ENCODE measurements around the gene STRN.
"Not testable (repeated sequence)": the region's sequence is repeated elsewhere in the genome, so short reads cannot be mapped to it uniquely, and the experiment has no call there.

STRN gene, protein sequence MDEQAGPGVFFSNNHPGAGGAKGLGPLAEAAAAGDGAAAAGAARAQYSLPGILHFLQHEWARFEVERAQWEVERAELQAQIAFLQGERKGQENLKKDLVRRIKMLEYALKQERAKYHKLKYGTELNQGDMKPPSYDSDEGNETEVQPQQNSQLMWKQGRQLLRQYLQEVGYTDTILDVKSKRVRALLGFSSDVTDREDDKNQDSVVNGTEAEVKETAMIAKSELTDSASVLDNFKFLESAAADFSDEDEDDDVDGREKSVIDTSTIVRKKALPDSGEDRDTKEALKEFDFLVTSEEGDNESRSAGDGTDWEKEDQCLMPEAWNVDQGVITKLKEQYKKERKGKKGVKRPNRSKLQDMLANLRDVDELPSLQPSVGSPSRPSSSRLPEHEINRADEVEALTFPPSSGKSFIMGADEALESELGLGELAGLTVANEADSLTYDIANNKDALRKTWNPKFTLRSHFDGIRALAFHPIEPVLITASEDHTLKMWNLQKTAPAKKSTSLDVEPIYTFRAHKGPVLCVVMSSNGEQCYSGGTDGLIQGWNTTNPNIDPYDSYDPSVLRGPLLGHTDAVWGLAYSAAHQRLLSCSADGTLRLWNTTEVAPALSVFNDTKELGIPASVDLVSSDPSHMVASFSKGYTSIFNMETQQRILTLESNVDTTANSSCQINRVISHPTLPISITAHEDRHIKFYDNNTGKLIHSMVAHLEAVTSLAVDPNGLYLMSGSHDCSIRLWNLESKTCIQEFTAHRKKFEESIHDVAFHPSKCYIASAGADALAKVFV

DNA sequence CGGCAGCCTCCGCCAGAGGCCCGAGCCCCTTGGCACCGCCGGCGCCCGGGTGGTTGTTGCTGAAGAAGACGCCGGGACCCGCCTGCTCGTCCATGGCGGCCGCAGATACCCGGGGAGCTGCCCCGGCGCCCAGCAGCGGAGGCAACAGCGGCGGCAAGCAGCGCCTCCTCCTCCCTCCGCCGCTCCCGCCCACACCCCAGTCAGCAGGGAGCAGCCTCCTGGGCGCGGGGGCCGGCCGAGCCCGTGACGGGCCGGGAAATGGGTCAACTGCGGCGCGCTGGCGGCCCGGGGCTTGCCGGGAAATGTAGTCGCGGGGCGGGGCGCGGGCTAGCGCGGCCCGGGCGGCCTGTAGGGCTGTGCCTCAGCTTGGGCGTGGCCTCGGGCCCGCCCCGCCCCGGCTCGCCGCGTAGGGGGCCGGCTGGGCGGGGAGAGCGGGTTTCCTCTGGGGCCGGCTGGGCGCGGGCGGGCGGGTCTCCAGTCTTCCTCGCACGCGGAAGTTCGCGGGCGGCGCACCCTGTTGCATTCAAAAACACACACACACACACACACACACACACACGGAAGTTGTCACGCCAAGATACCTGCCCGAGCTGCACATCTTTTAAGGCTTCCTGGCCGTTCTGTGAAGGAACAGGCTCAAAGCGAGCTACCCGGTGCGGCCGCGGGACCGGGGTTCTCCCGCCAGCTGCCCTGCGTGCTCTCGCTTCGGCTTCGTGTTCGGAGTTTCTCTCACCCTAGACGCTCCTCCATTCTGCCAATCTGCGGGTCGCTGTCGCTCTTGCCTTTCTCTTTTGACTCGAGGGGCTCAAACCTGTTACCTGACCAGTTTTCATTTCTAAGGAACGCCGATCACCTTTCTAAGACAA, at the start of gene STRN:
Gene STRN (minus strand): TSS at position 167 of the 866 bp plus-strand sequence. CDS start 73 bp downstream, at position 94.
- DNase-seq (ENCODE audit: low read depth in 2 of 2) = peak; percentile 91 to 97

DNA sequence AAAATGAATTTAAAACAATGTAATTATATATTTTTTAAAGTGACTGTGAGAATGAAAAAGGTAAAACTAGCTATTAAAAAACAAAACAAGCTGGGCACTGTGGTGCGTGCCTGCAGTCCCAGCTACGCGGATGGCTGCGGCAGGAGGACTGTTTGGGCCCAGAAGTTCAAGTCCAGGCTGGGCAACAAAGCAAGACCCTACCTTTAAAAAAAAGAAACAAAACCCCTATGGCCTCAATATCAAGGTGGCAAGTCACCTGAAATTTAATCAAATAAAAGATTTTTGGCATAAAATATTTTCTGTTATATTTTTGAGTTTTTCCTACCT, 46.9 kb upstream of the STRN start:
- no peak for DNase-seq (ENCODE audit: low read depth in 2 of 2)

DNA sequence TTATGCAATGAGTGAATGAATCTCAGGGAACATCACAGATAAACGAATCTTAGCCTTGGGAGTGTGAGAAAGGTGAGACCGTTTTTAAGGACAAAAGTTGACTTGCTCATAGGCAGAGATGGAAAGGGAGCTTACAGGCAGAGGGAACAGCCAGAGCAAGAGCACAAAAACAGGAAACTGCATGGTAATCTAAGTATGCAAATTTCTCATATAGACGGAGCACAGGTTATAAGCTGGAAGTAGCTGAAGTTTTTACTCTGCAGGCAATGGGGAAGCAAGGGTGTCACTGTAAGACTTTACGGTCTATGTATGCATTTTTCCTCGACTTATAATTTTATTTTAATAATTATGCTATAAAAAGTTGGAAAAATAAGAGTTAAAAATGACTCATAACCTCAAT, 44.8 kb upstream of the STRN start:
- DNase-seq (ENCODE audit: low read depth in 2 of 2) = no peak

DNA sequence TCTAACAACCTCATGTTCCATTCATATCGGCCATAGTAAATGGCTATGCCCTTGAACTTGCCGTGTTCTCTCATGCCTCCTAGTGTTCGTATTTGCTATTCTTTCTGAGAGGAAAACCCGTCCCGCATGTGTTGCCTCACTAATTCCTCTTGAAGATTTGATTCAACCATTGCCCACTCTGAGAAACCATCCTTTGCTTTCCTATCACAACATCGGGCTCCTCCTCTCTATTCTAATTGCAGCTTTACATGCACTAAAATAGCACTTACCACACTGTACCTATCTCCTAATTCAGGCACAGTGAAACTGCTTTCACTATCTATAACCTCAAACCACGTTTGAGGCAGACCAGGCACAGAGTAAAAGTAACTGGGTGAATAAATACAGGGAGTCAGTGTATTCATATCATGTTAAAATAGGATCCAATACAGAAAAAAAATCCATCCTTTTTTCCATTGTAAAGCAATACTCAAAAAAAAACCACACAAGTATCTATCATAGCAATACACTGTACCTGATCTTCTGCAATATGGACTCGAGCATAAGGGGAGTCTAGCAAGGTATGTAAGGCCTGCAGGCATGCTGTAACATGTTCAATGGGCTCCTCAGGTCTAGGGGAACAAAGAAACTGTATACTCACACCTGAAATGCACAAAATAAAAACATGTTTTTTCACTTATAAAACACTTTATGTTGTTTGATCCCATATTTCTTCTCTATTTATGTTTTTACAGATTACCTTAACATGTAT, 39.0 kb upstream of the STRN start:
- DNase-seq (ENCODE audit: low read depth in 2 of 2) = no peak

DNA sequence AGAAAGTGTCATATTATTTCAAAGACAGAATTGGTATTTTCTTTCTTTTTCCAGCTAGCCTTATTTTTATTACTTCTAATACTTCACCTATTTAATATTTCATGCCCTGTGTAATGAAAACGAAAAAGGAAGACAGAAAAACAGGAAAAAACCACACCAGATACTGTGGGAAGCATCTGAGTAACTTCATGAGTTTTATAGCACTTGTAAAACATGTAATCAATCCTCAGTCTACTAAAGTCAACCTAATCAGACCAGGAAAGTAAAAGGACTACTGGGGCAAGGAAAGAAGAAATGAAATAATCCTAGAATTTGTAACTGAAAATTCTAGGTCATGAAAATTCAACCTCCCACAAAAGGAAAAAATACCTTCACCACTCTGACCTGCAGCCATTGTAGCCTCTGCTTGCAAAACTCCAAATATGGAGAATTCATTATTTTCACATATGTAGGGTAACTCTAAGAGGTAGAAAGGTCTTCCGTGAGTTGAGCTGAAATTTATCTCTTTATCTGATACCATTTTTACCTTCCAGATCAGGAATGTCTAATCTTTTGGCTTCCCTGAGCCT, 34.7 kb upstream of the STRN start:
- DNase-seq (ENCODE audit: low read depth in 2 of 2) = no peak

DNA sequence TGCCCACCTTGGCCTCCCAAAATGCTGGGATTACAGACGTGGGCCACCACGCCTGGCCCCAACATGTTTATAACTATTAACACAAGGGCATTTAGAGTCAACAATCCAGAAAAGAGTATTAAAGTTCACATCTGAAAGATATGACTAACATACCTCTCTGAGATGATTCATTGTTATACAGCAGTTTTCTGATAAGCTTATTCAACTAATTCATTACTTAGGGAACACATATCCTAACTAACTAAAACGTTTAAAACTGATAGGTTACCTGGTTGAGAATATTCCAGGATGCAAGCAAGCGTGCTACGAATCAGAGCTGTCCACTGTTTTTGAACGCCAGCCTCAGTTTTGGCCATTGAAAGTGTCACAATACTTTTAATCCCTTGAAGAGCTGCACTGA, 34.0 kb upstream of the STRN start:
- DNase-seq (ENCODE audit: low read depth in 2 of 2) = no peak

DNA sequence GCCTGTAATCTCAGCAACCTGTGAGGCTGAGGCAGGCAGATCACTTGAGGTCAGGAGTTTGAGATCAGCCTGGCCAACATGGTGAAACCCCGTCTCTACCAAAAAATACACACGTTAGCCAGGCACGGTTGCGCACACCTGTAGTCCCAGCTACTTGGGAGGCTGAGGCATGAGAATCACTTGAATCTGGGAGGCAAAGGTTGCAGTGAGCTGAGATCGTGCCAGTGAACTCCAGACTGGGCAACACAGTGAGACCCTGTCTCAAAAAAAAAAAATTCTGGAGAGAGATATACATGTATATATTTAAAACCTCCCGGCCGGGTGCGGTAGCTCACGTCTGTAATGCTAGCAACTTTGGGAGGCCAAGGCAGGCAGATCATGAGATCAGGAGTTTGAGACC, 33.1 kb upstream of the STRN start:
- not testable (repeated sequence) for DNase-seq (ENCODE audit: low read depth in 2 of 2)

DNA sequence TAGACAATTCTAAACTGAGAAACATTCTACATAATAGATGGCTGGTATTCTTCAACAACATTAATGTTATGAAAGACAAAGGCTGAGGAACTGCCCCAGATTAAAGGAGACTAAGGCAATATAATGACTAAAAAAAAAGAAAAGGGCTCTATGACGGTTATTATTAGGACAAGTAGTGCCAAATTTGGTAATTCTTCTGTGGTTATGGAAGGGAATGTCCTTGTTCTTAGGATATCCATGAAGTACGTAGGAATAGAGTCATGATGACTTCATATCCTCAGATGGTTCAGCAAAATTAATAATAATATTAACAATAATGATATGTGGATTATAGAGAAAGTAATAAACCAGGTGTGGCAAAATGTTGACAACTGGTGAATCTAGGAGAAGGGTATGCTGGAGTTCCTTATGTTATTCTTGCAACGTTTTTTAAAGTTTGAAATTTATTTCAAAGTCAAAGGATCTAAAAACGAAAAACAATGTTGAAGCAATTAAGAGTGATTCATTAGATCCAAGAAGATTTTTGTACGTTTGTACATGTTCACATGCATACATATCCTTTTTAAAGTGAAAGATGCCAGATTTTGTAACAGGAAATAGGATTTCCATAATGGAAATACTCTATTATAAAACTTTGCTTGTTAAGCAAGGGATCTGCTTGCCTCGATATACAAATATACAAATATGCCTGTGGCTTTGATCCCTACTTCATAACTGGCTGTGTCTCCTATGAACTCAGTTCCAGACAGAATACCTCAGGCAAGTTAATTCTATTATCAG, 27.7 kb upstream of the STRN start:
- DNase-seq (ENCODE audit: low read depth in 2 of 2) = no peak

DNA sequence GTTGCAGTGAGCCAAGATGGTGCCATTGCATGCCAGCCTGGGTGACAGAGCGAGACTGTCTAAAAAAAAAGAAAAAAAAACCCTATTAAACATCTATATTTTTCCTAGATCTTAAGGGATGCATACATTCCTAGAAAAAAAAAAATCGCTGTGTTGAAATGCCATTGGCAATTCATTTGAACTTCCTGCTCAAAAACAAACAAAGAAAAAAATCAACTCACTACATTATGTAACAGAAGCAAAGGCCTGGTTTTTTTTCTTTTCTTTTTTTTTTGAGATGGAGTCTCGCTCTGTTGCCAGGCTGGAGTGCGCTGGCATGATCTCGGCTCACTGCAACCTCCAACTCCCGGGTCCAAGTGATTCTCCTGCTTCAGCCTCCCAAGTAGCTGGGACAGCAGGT, 21.7 kb upstream of the STRN start:
- no peak for DNase-seq (ENCODE audit: low read depth in 2 of 2)

DNA sequence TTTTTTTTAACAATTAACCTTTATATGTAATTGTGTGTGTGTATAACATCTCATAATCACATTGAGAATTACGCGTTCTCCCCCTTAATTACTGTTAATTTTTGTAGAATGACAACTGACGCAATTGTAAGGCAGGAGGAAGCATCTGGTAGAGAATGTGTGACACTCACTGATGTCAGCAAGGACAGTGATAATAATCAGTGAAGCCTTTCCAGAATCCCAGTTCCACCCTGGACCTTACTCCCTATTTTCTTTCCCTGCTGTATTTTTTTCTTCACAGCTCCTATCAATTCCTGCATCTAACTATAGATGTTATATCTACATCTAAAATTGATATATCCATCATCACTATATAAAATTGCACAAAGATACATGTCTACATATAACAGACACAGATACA, 16.1 kb upstream of the STRN start:
- no peak for DNase-seq (ENCODE audit: low read depth in 2 of 2)

DNA sequence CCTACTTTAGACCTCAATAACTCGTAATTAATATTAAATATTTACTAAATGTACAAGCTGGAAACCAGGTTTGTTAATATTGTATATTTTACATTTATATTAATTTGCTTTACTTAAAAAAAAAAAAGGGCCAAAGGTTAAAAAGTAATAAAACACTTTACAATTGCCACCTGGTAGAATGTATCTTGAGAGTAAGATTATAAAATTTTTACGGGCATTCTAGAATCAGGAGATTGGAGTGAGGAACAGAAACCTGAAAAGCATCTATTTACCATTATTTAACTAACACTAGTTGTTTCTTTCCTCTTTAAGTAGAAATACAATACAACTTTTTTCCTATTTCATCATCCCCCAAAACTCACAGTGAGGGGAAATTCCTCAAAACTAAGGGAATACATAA, 15.6 kb upstream of the STRN start:
- no peak for DNase-seq (ENCODE audit: low read depth in 2 of 2)

DNA sequence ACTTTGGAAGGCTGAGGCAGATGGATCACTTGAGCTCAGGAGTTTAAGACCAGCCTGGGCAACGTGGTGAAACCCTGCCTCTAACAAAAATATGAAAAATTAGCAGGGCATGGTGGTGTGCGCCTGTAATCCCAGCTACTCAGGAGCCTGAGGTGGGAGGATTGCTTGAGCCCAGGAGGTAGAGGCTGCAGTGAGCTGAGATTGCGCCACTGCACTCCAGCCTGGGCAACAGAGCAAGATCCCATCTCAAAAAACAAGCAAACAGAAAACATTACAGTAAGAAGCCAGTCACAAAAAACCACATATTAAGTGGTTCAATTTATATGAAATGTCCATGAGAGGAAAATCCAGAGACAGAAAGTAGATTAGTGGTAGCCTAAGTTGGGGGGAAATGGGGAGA, 12.7 kb upstream of the STRN start:
- DNase-seq (ENCODE audit: low read depth in 2 of 2) = not testable (repeated sequence)

DNA sequence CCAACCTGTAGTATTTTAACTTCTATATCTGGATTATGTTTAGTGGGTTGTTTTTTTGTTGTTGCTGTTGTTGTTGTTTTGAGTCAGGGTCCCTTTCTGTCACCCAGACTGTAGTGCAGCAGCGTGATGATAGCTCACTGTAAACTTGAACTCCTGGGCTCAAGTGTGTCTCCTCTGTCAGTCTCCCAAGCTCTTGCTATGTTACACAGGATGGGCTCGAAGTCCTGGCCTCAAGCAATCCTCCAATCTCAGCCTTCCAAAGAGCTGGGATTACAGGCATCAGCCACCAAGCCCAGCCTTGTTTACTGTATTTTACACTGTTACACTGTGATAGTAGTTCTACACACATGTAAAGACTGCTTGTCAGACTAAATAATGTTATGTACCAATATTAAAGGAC, 9.7 kb upstream of the STRN start:
- DNase-seq (ENCODE audit: low read depth in 2 of 2) = no peak

DNA sequence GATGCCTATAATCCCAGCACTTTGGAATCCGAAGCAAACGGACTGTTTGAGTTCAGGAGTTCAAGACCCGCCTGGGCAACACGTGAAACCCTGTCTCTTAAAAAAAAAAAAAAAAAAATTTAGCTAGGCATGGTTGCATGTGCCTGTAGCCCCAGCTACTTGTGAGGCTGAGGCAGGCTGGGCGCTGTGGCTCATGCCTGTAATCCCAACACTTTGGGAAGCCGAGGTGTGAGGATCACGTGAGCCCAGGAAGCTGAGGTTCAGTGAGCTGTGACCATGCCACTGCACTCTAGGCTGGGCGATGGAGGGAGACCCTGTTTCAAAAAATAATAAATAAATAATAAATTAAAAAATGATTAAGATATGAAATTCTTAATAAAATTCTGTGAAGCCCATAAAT, 9.0 kb upstream of the STRN start:
- no peak for DNase-seq (ENCODE audit: low read depth in 2 of 2)

DNA sequence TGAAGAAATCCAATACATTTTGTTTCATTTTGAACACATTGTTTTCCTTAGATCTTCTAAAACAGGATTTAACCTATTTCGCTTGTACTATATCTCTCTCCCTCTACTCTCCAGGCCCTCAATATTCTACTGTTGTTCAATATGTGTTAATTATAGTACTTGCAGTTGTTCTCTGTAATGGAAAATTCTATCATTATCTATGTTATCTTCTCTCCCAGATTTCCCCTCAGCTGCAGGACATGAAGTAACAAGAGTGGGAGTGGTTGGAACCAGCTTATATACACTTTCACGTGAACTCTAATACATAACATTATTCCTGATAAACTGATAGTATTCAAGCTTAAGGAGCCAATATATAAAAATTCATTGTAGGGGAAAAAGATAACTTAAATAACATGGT, 7.0 kb upstream of the STRN start:
- DNase-seq (ENCODE audit: low read depth in 2 of 2) = no peak

DNA sequence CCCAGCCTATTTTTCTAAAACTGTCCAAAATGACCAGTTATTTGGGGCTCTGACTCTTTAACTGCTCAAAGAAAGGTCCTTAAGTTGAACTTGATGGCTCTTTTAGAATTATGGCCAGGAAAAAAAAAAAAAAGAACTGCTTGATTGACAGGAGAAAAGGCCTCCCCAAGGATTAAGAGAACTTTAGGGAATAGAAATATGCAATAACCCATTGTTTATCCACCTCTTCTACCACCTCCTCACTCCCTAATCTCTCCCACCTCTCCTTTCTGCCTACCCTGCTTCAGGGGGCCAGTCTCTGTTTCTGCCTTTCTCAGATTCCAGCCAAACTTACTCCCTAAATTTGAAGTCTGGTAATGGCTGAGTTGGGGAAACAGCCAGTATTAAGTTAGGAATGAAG, 5.7 kb upstream of the STRN start:
- no peak for DNase-seq (ENCODE audit: low read depth in 2 of 2)

DNA sequence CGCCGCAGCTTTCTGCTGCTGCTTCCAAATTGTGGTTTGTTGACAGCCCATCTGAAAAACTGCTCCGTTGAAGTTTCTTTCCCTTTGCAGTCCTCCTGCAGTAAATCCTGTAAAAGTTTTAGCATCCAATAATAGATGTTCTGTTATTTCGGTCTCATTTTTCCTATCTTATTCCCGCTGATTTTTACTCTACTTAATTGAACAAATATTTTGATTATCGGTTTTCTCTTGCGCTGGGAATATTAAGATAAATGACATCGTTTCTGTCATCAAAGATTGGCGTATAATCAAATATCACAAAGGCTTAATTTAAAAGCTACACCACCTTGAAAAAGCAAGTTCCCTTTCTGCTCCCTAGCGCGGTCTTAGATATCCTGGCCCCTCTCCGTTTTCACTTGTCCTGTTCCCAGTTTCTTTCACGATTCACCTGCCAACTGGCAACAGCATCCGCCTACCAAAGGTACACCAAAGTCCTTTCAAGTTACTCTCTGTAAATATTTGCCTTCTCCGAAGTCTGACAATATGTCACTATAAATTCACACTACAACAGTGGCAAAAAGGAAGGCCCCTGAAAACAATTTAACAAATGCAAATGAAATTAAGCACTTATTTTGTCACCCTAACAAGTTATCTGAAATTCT, 1.0 kb upstream of the STRN start:
- DNase-seq (ENCODE audit: low read depth in 2 of 2) = no peak

DNA sequence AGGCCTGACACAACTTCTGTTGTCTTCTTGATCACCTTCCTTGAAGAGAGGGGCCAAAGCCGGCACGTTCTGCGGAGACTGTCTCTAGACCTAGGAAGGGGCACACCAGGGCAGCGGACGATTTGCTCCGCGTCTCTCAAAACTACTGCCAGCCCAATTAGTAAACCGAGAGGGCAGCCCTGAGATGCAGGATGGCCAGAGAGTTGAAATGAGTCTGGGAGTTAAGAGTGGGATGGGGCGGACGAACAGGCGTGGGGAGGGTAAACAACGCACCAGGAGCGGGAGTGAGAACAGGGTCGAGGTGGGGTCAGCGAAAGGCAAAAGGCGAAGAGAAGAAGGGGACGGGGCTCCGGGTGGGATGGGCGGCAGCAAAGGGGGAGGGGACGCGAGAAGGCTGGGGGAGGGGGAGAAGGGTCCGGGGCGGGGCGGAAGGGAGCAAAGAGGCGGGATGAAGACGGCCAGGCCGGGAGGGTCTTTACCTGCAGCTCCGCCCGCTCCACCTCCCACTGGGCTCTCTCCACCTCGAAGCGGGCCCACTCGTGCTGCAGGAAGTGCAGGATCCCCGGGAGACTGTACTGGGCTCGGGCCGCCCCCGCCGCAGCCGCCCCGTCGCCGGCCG, 476 bp downstream of the STRN start:
- peak in 1 of 2 donors; percentile 26 for DNase-seq (ENCODE audit: low read depth in 2 of 2)

DNA sequence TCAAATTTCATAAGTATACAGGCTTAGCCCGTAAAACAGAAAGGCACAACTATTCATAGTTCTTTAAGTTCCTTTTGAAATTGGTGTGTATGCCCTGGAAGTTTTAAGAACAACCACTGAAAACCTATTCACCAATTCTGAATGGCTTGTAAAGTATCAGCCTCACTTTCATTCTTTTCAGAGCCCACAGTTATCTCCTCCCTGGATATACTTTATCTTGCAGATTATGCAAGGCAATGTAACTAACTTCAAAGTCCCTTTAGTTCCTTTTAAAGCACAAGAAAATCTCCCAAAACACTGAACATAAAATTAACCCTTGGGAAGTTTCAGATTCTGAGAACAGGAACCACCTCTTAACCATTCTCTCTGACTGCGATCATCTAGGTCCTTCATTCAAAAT, 1.1 kb downstream of the STRN start:
- DNase-seq (ENCODE audit: low read depth in 2 of 2) = no peak

Data from stimulated activated CD4-positive, alpha-beta T cell treated with anti-CD3 and anti-CD28 coated beads, Interleukin-15, amount 100 ng/mL, for 48 hours (primary cell).